ENCODE data around the gene MRPL43. TPM values are rescaled to one million over a fixed set of nuclear protein-coding genes. Genes with fewer than 3 reads are reported as not detected.

Gene MRPL43
- total RNA-seq, 1 donor from 2014 or later: 24.5 TPM

- peaks cover 6% of the 10 kb centered on the region for H3K27me3 Mint-ChIP-seq (ENCODE audit: insufficient read depth, low read depth)
- no peaks in the 10 kb centered on the region for H3K27me3 ChIP-seq
- H3K4me1 Mint-ChIP-seq: peaks cover 12% of the 10 kb centered on the region
- H3K9ac ChIP-seq: no peak overlapping the region
- no peak for TF ChIP-seq EZH2phosphoT487 (IDR thresholded peaks at IDR 0.05)
- no peak for TF ChIP-seq EZH2 (IDR thresholded peaks at IDR 0.05)
- TF ChIP-seq CTCF (IDR thresholded peaks at IDR 0.05): no peak
- H3K4me3 Mint-ChIP-seq: no peak overlapping the region
- H3K4me3 ChIP-seq: no peak overlapping the region
- peaks cover 12% of the 10 kb centered on the region for H4K20me1 ChIP-seq (ENCODE audit: low read depth)
- no peaks in the 10 kb centered on the region for H3K9me3 ChIP-seq (ENCODE audit: low read depth)
- no peaks in the 10 kb centered on the region for H3K9me3 Mint-ChIP-seq
- H3K36me3 ChIP-seq: no peaks in the 10 kb centered on the region
- no peak overlapping the region for H2AFZ ChIP-seq (replicated peaks)
- DNase-seq (ENCODE audit: low spot score): no peak
- no peak overlapping the region for H3K4me2 ChIP-seq
- peaks cover 18% of the 10 kb centered on the region for H3K4me1 ChIP-seq
- H3K27ac ChIP-seq: peak overlapping the region; percentile 53
- peak overlapping the region; percentile 77 for H3K27ac Mint-ChIP-seq
- H3K36me3 Mint-ChIP-seq: peaks cover 4% of the 10 kb centered on the region
- peaks cover 3% of the 10 kb centered on the region for H3K79me2 ChIP-seq (ENCODE audit: low read depth)
- peaks cover 27% of the 10 kb centered on the region for H3F3A ChIP-seq (ENCODE audit: low read depth)
Measured at GRCh38 chr10:101007915-101008822, 20.9 kb upstream of the MRPL43 start.

- peaks cover 18% of the 10 kb centered on the region for H4K20me1 ChIP-seq (ENCODE audit: low read depth)
- H3K9me3 ChIP-seq (ENCODE audit: low read depth): no peaks in the 10 kb centered on the region
- no peaks in the 10 kb centered on the region for H3K9me3 Mint-ChIP-seq
- H3K79me2 ChIP-seq (ENCODE audit: low read depth): peaks cover 13% of the 10 kb centered on the region
- peaks cover 7% of the 10 kb centered on the region for H3K36me3 Mint-ChIP-seq
- H3K4me3 Mint-ChIP-seq: no peak overlapping the region
- DNase-seq (ENCODE audit: low spot score): no peak
- H3K27me3 Mint-ChIP-seq (ENCODE audit: insufficient read depth, low read depth): peaks cover 6% of the 10 kb centered on the region
- H3K27me3 ChIP-seq: no peaks in the 10 kb centered on the region
- peaks cover 7% of the 10 kb centered on the region for H3K4me1 Mint-ChIP-seq
- H3K4me3 ChIP-seq: no peak overlapping the region
- H3F3A ChIP-seq (ENCODE audit: low read depth): peaks cover 22% of the 10 kb centered on the region
- H3K4me1 ChIP-seq: peaks cover 18% of the 10 kb centered on the region
- peak overlapping the region; percentile 53 for H3K27ac ChIP-seq
- H3K36me3 ChIP-seq: no peaks in the 10 kb centered on the region
- H2AFZ ChIP-seq (replicated peaks): no peak overlapping the region
- H3K27ac Mint-ChIP-seq: no peak overlapping the region
- no peak overlapping the region for H3K9ac ChIP-seq
- TF ChIP-seq CTCF (IDR thresholded peaks at IDR 0.05) (no peak), EZH2 (IDR thresholded peaks at IDR 0.05) (no peak), EZH2phosphoT487 (IDR thresholded peaks at IDR 0.05) (no peak)
- no peak overlapping the region for H3K4me2 ChIP-seq
Measured at GRCh38 chr10:101007099-101007711, 19.9 kb upstream of the MRPL43 start.

- H3K27me3 Mint-ChIP-seq (ENCODE audit: insufficient read depth, low read depth): peaks cover 6% of the 10 kb centered on the region
- H3K4me1 Mint-ChIP-seq: peaks cover 8% of the 10 kb centered on the region
- TF ChIP-seq EZH2 (IDR thresholded peaks at IDR 0.05) (no peak), CTCF (IDR thresholded peaks at IDR 0.05) (no peak), EZH2phosphoT487 (IDR thresholded peaks at IDR 0.05) (no peak)
- peaks cover 14% of the 10 kb centered on the region for H3K4me1 ChIP-seq
- H2AFZ ChIP-seq (replicated peaks): no peak overlapping the region
- H3K4me3 ChIP-seq: no peak overlapping the region
- no peaks in the 10 kb centered on the region for H3K27me3 ChIP-seq
- peak overlapping the region; percentile 53 for H3K27ac ChIP-seq
- peaks cover 7% of the 10 kb centered on the region for H3K36me3 Mint-ChIP-seq
- no peaks in the 10 kb centered on the region for H3K9me3 Mint-ChIP-seq
- no peak for DNase-seq (ENCODE audit: low spot score)
- no peaks in the 10 kb centered on the region for H3K9me3 ChIP-seq (ENCODE audit: low read depth)
- no peak overlapping the region for H3K4me3 Mint-ChIP-seq
- H3K4me2 ChIP-seq: no peak overlapping the region
- H3F3A ChIP-seq (ENCODE audit: low read depth): peaks cover 20% of the 10 kb centered on the region
- H4K20me1 ChIP-seq (ENCODE audit: low read depth): peaks cover 23% of the 10 kb centered on the region
- H3K27ac Mint-ChIP-seq: no peak overlapping the region
- no peak overlapping the region for H3K9ac ChIP-seq
- no peaks in the 10 kb centered on the region for H3K36me3 ChIP-seq
- H3K79me2 ChIP-seq (ENCODE audit: low read depth): peaks cover 18% of the 10 kb centered on the region
Measured at GRCh38 chr10:101006593-101007098, 19.3 kb upstream of the MRPL43 start.

Data from neural progenitor cell (in vitro differentiated cells).